ACHN (cell line): ENCODE results near the gene RETSAT.
"Not testable (repeated sequence)": the region's sequence is repeated elsewhere in the genome, so short reads cannot be mapped to it uniquely, and the experiment has no call there.

ENCODE experiments used
- DNase-seq: peaks from one replicate; pipeline ENCODE4 v3.0.0-alpha.2; 2015
- in situ Hi-C: cut with HindIII; loops from 2 replicates; pipeline ENCODE4 v1.10.0; 2017; ENCODE audit warnings: low sequenced_read_pairs, low pct_ligation_motif_present, low pct_unique_long_range_greater_than_20kb

RETSAT gene

GRCh38 chr2:85383850-85384249 lies 29.5 kb upstream of the RETSAT start:
- no peak for DNase-seq
- in situ Hi-C loops = no loop called here

DNA sequence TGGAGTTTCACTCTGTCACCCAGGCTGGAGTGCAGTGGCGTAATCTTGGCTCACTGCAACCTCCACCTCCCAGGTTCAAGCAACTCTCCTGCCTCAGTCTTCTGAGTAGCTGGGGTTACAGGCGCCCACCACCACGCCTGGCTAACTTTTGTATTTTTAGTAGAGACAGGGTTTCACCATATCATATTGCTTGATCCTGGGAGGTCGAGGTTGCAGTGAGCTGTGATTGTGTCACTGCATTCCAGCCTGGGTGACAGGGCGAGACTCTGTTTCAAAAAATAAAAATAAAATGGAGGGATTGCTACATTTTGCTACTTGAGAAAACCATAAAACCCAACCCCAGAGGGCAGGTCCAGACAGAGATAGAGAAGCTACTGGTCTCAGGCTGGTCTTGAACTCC lies 28.8 kb upstream of the RETSAT start:
- DNase-seq = not testable (repeated sequence)

DNA sequence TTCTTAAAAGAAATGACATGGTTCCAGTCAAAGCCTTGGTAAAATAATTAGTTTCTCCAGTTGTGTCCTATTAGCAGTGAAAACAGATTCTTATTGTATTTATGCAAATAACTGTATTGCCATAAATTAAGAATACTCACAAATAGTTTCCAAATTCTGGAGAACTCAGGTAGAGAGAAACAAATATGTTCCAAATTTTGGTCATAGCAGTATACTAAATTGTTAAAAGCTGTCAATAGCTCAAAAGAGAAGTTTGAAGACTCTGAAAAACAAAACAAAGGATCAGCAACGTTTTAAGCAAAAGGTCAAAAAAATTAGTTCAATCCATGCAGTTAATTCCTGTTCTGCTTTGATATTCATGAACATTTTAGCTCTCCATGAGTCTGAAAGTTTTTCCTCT lies 25.7 kb upstream of the RETSAT start:
- in situ Hi-C loops = no loop called here

More for the DNA sequence above, 28.8 kb upstream of the RETSAT start:
- in situ Hi-C loops = not testable (repeated sequence)

DNA sequence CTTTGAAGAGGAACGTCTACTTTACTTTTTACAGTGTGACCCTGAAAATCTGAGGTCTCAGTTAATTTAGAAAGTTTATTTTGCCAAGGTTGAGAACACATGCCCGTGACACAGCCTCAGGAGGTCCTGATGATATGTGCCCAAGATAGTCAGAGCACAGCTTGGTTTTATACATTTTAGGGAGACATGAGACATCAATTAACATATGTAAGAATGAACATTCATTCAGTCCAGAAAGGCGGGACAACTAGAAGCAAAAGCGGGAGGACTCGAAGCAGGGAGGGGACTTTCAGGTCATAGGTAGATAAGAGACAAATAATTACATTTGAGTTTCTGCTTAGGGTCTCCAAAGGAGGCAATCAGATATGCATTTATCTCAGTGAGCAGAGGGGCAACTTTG lies 23.9 kb upstream of the RETSAT start:
- in situ Hi-C loops = no loop called here
- DNase-seq = no peak

More for the DNA sequence above, 25.7 kb upstream of the RETSAT start:
- no peak for DNase-seq

DNA sequence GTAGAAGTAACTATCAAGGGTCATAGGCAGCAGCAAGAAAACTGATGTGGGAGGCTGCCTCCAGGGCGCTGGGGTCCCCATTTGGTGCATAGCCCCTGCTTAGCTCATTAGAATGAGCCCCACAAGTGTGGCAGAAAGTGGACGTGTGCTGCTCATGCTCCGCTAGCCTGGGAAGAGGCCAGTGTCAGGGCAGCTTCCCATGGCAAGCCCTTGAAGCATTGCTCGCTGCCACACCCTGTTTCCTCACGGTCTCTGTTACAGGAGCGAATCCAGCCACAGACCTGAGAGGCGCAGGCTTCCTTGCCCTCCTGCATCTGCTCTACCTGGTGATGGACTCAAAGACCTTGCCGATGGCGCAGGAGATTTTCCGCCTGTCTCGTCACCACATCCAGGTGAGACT lies 22.8 kb upstream of the RETSAT start:
- no peak for DNase-seq
- in situ Hi-C loops = no loop called here

GRCh38 chr2:85376291-85377065 lies 22.1 kb upstream of the RETSAT start:
- no peak for DNase-seq
- in situ Hi-C loops = no loop called here

DNA sequence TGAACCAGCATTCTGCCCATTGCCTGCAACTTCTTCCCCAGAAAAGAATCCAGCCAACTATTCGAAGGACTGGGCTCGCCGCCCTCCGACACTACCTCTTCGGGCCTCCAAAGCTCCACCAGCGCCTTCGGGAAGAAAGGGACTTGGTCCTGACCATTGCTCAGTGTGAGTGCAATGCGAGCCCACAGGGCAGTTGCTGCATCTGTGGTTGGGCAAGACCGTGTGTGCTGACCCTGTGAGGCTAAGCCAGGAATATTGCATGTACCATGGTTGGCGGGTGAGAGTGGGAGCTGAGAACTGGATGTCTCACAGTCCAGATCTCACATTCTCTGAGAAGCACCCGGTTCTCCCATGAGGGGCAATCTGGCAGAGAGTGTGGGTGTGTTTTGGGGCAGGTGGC lies 16.7 kb upstream of the RETSAT start:
- no peak for DNase-seq
- in situ Hi-C loops = no loop called here

DNA sequence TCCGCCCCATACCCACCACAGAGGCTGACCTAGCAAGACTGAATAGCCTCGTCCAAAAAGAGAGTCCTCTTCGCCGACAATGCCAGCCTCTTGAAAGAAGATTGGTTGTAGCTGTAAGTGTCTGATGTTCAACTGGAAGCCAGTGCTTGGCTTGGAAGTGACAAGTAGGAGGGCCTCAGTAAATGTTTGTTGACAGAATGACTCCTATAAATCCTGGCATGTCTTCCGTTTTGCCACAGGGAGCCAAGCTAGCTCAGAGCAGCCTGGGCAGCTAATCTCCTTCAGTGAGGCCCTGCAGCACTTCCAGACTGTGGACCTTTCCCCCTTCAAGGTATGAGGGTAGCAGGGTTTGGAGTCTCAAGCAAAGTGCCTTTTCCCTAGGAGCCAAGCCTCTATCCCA lies 15.2 kb upstream of the RETSAT start:
- no peak for DNase-seq
- in situ Hi-C loops = no loop called here

DNA sequence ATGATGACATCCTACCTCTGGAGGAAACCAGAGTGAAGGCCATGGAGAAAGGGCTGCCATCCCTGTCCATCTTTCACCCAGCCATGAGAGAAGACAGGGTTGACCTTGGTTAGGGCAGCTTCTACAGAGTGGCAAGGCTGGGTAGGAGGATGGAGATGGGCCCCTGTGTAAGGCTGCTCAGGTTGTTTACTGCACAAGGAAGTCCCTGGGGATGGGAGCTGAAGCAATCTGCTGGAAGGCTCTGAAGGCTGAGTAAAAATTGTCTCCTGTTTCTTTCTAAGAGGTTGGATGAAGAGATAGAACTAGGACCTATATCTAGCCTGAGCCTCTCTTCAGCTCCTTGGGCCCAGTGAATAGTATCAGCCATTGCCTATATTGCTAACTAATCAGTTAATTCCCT lies 14.6 kb upstream of the RETSAT start:
- DNase-seq = no peak
- in situ Hi-C loops = no loop called here

GRCh38 chr2:85367180-85367579 lies 12.9 kb upstream of the RETSAT start:
- DNase-seq = no peak
- in situ Hi-C loops = no loop called here

DNA sequence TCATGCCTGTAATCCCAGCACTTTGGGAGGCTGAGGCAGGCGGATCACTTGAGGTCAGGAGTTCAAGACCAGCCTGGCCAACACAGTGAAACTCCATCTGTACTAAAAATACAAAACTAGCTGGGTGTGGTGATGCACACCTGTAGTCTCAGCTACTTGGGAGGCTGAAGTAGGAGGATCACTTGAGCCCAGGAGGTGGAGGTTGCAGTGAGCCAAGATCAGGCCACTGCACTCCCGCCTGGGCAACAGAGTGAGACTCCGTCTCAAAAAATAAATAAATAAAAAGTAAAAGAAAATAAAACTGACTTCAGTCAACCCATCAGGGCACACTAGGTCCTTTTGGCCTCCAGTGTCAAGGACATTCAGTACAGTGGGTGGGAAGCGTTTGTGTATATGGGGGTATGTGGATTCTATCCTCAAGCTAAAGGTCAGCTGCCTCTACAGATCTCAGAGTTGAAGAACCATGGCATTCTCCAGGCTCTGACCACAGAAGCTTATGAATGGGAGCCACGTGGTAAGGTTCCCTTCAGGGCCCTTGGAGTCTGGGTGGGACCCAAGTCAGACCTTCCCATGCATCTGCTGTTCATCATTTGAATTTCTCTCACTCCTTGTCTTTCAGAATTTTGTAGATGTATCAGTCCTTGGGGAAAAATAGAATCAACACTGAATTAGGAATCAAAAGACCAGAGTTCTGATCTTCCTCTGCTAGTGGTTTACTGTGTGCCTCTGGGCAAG lies 8.5 kb upstream of the RETSAT start:
- in situ Hi-C loops, DNase-seq: not testable (repeated sequence)

GRCh38 chr2:85357736-85358135 lies 3.4 kb upstream of the RETSAT start:
- no peak for DNase-seq
- in situ Hi-C loops = no loop called here

DNA sequence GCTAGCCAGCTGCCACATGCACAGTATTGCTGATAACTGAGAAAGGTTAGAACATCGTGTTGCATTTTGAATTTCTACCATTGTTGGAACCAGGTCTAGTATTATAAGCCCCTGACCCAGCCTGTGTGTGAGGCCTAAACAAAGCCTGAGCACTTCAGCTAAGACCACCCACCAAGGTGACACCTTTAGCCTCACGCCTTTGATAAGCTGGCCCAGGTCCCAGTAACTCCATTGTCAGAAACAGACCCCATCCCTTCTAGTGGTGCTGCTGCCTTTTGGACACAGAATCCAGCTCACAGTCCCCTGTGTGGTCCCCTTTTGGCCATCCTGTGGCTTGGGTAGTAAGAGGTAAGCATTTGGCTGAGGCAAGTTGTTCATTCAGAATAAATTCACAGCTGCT lies 1.9 kb upstream of the RETSAT start:
- in situ Hi-C loops = no loop called here
- DNase-seq = no peak

- peak; percentile 11 for DNase-seq
- in situ Hi-C loops = no loop called here
Observed at GRCh38 chr2:85355521-85355920, 1.2 kb upstream of the RETSAT start.

GRCh38 chr2:85355073-85355410 lies 714 bp upstream of the RETSAT start:
- in situ Hi-C loops = no loop called here

DNA sequence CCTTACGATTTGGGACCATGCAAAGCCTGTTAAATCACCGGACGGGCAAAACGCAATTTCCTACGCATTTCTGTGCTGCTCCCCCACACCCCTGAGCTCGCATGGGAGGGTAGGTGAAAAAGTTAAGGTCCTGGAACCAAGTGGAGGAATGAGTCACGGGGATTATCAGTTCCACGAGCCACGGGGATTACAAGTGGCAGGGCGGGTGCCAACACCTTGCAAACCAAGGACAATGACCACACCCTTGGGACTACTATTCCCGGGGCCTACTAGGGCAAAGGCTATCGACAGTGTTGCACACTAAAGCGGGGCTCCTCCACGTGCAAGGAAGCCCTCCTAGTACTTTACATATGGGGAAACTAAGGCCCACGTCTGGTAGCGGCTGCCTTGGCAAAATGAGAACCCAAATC lies 447 bp downstream of the RETSAT start:
- DNase-seq = peak; percentile 55
- in situ Hi-C loops = no loop called here

More at GRCh38 chr2:85355073-85355410, 714 bp upstream of the RETSAT start:
- DNase-seq = no peak

DNA sequence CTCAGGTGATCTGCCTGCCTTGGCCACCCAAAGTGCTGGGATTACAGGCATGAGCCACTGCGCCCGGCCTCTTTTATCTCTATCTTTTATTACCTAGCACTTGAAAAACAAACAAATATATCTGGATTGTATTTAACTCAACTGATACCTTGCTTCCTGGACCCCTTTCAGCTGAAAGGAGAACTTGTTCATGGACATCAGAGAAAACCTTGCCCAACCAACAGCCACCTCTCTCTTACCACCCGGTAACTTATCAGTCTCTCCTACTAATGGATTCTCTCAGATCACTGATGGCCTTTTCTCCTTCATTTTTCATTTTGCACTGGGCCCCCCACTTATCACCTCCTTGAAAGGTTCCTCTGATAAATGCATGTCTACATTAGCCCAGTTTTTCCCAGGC lies 6.7 kb downstream of the RETSAT start:
- in situ Hi-C loops = no loop called here
- no peak for DNase-seq

- in situ Hi-C loops = no loop called here
- DNase-seq = no peak
Observed at GRCh38 chr2:85344356-85344954, 9.9 kb downstream of the RETSAT start.

DNA sequence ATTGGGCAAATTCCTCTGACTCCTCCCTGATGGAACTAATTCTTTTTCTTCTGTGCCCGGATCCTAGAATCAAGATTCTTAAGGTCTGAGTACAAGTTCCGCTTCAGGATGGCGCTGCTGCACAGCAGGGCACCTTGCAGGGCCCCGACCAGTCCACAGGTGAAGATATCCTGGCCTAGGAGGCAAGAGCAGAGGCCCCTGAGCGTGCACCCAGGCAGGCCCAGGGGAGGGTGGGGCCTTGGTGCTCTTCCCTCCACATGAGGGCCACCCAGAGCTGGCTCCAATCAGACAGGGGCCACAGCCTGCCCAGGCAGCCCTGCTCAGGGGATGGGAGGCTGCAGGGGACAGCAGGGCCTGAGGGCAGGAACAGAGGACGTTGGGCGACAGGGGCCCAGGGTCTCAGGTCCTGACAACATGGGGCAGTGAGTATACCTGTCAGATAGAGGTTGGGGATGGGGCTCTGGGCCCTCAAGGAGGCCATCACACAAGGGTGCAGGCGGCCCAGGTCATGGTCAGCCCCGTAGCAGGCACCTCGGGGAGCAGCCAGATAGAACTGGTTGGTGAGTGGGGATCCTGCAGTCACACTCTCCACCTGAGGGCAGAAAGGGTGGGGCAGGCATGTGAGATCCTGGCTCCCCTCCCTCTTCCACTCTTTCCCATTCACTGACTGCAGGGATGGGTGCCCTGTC lies 11.0 kb downstream of the RETSAT start:
- DNase-seq, in situ Hi-C loops: not testable (repeated sequence)
